Endothelial cell of umbilical vein (primary cell): Measurements from ENCODE around the gene SRGN.

Source experiments
- EZH2 ChIP-seq: IDR thresholded peaks from 2 replicates; pipeline ENCODE4 v1.6.1; 2012; ENCODE audit warnings: borderline replicate concordance, low read depth, mild to moderate bottlenecking, moderate library complexity, low read length, inconsistent platforms; ENCODE audit not compliant: severe bottlenecking
- GATA2 ChIP-seq: IDR thresholded peaks from 2 replicates; pipeline ENCODE4 v1.7.0; 2011; ENCODE audit warnings: low read depth, mild to moderate bottlenecking, moderate library complexity, mixed read lengths, low read length; ENCODE audit not compliant: insufficient read length, insufficient read depth
- MYC ChIP-seq: IDR thresholded peaks from one replicate; pipeline ENCODE4 v1.6.1; 2011; ENCODE audit warnings: mild to moderate bottlenecking, low read depth, low read length
- POLR2A ChIP-seq: IDR thresholded peaks from 2 replicates; pipeline ENCODE4 v1.6.1; 2012; ENCODE audit warnings: low read depth, mild to moderate bottlenecking, control low read depth, low read length
- POLR2AphosphoS5 ChIP-seq: IDR thresholded peaks from 2 replicates; pipeline ENCODE4 v1.6.1; 2012; ENCODE audit warnings: low read depth, mild to moderate bottlenecking, control low read depth, low read length, moderate library complexity; ENCODE audit not compliant: insufficient read depth
- TF ChIP-seq, protein P1 (sequence below), 2 donors: IDR thresholded peaks; 1 replicate in 1 of 2; 2 replicates in 1 of 2; pipeline ENCODE4 v1.5.1; 2011; ENCODE audit warnings: low read length in 2 of 2, mild to moderate bottlenecking in 2 of 2, moderate library complexity in 2 of 2, control low read depth in 1 of 2, inconsistent platforms in 1 of 2, low read depth in 1 of 2; ENCODE audit not compliant: insufficient read depth in 1 of 2; ENCODE audit errors: extremely low read depth in 1 of 2
- TF ChIP-seq, protein P2 (sequence below): IDR thresholded peaks from 2 replicates; pipeline ENCODE4 v1.6.1; 2011; ENCODE audit not compliant: insufficient read depth, insufficient read length

DNA sequence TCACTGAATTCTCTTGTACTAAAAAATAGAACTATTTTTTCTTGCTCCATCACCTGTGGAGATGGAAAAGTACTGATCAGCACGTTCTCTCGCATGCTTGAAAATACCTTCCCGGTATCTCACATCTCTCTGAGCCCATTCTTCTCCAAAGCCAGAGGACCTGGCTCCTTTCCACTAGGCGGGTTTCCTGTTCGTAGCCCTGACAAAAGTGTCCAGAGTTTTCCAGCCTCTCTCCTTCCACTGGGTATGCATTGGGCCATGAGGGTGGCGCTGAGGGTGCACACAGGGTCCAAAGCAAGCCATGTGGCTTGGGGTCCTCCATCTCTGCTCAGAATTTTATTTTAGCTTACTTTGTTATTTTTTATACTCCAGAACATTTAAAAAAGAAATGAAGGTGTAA, 16.3 kb upstream of the SRGN start:
- TF ChIP-seq POLR2A (no peak), POLR2AphosphoS5 (no peak), EZH2 (no peak), GATA2 (no peak), MYC (no peak)
- TF ChIP-seq, protein P1, sequence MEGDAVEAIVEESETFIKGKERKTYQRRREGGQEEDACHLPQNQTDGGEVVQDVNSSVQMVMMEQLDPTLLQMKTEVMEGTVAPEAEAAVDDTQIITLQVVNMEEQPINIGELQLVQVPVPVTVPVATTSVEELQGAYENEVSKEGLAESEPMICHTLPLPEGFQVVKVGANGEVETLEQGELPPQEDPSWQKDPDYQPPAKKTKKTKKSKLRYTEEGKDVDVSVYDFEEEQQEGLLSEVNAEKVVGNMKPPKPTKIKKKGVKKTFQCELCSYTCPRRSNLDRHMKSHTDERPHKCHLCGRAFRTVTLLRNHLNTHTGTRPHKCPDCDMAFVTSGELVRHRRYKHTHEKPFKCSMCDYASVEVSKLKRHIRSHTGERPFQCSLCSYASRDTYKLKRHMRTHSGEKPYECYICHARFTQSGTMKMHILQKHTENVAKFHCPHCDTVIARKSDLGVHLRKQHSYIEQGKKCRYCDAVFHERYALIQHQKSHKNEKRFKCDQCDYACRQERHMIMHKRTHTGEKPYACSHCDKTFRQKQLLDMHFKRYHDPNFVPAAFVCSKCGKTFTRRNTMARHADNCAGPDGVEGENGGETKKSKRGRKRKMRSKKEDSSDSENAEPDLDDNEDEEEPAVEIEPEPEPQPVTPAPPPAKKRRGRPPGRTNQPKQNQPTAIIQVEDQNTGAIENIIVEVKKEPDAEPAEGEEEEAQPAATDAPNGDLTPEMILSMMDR (IDR thresholded peaks at IDR 0.05; ENCODE audit: extremely low read depth in 1 of 2, insufficient read depth in 1 of 2, low read depth in 1 of 2, low read length in 2 of 2) = no peak
- TF ChIP-seq, protein P2, sequence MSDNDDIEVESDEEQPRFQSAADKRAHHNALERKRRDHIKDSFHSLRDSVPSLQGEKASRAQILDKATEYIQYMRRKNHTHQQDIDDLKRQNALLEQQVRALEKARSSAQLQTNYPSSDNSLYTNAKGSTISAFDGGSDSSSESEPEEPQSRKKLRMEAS = no peak
